Right atrium auricular region (tissue), 2 donors: ENCODE data around the gene CCDC158. TPM values are rescaled to one million over a fixed set of nuclear protein-coding genes. Genes with fewer than 3 reads are reported as not detected.

Experiments
- DNase-seq: peaks from one replicate; pipeline ENCODE4 v3.0.0-alpha.2; 2019; ENCODE audit warnings: low spot score
- H3K27ac ChIP-seq, 2 donors: fragments of 200-600 bp; sonication (generic); 1 replicate in 1 of 2; 2 replicates in 1 of 2; pipeline ENCODE4 v1.5.1; 2016 to 2019
- H3K27me3 ChIP-seq, 2 donors: fragments of 200-600 bp; sonication (generic); one replicate each; pipeline versions ENCODE4 v1.5.1 to v1.6.0; 2017 to 2019
- H3K36me3 ChIP-seq: fragments of 200-600 bp; sonication (generic); one replicate; pipeline ENCODE4 v1.5.1; 2016
- H3K4me1 ChIP-seq, 2 donors: fragments of 200-600 bp; sonication (generic); one replicate each; pipeline versions ENCODE4 v1.5.1 to v1.6.0; 2017 to 2019
- H3K4me3 ChIP-seq, 2 donors: fragments of 200-600 bp; sonication (generic); 1 replicate in 1 of 2; 2 replicates in 1 of 2; pipeline ENCODE4 v1.5.1; 2017 to 2019; ENCODE audit warnings: mild to moderate bottlenecking in 1 of 2, moderate library complexity in 1 of 2
- H3K9me3 ChIP-seq, 2 donors: fragments of 200-600 bp; sonication (generic); one replicate each; pipeline ENCODE4 v1.5.1; 2019
- total RNA-seq, 2 donors: library from RNA; depleted of rRNA; stranded (reverse); fragments of >200 nt; gene quantifications; one replicate each; pipeline ENCODE4 v1.1.0, GENCODE V29; 2016
- TF ChIP-seq, protein P1 (sequence below), 2 donors: fragments of 200-600 bp; sonication (generic); IDR thresholded peaks; one replicate each; pipeline ENCODE4 v1.5.1; 2019; ENCODE audit warnings: antibody characterized with exemption in 2 of 2

Gene CCDC158
- total RNA-seq, 2 donors from 2014 or later, result 0.19 to 0.79 TPM

DNA sequence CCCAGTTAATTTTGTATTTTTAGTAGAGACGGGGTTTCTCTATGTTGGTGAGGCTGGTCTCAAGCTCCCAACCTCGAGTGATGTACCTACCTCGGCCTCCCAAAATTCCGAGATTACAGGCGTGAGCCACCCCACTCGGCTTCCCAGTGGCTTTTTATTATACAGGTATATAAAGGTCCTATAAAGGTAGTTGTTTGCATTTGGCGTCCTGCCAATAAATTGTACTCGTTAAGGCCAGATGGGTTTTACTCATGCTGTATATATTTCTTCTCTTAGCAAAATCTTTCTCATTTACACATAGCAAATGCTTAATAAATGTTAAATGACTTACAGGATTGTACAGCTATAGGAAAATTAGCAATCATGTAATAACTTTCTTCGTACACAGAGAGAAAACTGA, 20.9 kb upstream of the CCDC158 start:
- H3K27ac ChIP-seq, result no peak overlapping the region
- H3K9me3 ChIP-seq, result no peaks in the 10 kb centered on the region
- no peak for DNase-seq
- H3K36me3 ChIP-seq, result no peaks in the 10 kb centered on the region
- no peaks in the 10 kb centered on the region for H3K4me1 ChIP-seq
- H3K27me3 ChIP-seq, result no peaks in the 10 kb centered on the region
- TF ChIP-seq, protein P1, sequence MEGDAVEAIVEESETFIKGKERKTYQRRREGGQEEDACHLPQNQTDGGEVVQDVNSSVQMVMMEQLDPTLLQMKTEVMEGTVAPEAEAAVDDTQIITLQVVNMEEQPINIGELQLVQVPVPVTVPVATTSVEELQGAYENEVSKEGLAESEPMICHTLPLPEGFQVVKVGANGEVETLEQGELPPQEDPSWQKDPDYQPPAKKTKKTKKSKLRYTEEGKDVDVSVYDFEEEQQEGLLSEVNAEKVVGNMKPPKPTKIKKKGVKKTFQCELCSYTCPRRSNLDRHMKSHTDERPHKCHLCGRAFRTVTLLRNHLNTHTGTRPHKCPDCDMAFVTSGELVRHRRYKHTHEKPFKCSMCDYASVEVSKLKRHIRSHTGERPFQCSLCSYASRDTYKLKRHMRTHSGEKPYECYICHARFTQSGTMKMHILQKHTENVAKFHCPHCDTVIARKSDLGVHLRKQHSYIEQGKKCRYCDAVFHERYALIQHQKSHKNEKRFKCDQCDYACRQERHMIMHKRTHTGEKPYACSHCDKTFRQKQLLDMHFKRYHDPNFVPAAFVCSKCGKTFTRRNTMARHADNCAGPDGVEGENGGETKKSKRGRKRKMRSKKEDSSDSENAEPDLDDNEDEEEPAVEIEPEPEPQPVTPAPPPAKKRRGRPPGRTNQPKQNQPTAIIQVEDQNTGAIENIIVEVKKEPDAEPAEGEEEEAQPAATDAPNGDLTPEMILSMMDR (IDR thresholded peaks at IDR 0.05), result no peak
- H3K4me3 ChIP-seq, result no peak overlapping the region

DNA sequence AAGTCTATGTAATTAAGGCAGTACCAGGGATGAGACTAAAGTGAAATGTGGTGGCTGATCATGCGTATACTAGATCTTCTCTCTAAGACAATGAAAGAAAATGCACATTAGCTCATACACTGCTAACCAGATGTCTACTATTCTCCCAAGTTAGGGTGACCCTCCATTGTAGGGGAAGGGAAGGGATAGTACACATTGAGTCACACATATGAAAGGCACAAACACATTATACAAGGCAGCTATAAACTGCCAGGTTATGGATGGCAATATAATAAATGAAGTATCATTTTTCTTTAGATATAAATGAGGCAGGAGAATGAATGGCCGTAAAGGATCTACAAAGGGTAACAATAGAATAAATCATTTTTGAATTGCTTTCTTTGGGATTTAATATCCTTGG, 18.6 kb upstream of the CCDC158 start:
- Histone ChIP-seq H3K27ac (no peak overlapping the region), H3K27me3 (no peaks in the 10 kb centered on the region), H3K4me1 (no peaks in the 10 kb centered on the region), H3K9me3 (no peaks in the 10 kb centered on the region), H3K36me3 (no peaks in the 10 kb centered on the region), H3K4me3 (no peak overlapping the region)
- TF ChIP-seq, protein P1 (IDR thresholded peaks at IDR 0.05), result no peak
- DNase-seq, result no peak

DNA sequence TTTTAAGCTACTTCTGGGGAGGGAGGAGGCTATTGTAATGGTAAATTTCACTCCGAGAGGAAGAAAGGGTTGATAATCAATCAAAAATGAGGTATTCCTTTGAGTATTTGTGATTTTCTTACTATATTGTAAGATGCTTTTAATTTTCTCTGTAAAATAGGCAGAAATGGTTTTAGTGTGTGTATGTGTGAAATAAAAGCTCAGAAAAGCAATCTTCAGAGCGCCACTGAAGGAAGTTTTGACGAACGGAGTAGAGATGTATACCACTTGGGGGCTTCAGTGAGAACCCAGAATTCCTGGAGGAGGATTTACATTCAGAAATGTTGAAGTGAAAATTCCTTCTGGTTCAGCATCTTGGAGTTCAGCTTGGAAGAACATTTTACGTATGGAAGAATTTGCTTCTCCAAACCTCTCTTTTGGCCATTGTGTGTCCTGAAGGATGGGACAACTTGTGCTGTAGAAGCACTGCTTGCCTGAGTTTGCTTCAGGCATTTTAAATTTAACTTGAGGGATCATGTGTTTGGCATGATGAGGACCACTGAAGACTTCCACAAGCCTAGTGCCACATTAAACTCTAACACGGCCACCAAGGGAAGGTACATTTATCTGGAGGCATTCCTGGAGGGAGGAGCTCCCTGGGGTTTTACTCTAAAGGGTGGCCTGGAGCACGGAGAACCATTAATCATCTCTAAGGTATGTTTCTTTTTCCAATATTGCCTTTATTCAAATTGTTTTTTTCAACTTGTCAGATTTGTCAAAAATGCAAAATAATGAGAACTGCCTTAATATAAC, 14.8 kb upstream of the CCDC158 start:
- TF ChIP-seq, protein P1 (IDR thresholded peaks at IDR 0.05), result no peak
- Histone ChIP-seq H3K4me1 (no peaks in the 10 kb centered on the region), H3K36me3 (no peaks in the 10 kb centered on the region), H3K27ac (peak overlapping the region; percentile 28 to 45), H3K9me3 (no peaks in the 10 kb centered on the region), H3K27me3 (no peaks in the 10 kb centered on the region), H3K4me3 (peak overlapping the region; percentile 9 to 27)
- DNase-seq, result no peak

DNA sequence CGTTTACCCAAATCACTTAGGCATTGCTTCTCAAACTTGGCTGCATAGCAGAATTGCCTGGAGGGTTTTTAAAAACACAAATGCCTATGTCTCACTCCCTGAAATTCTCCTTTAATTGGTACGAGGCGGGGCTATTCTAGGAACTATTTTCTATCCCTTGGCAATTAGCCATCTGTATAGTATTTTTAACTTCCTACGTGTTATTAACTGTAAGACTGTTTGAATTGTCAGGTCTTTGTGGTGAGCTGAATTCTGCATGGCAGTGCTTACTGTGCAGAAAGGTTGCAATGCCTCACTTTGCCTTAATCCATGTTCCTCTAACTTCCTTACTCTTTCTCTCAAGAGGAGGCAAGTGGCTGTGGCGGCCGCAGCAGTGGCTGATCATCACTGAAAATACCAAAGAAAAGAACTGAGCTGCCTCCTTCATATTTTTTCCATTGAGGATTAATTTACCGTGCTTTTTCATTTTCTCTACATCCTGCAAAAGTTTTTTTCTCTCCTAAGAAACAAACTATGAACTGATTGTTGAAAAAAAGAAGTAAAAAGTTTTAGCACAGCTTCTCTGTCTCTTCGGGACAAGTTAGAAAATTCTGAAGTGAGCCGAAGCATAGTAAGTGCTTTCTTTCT, 14.1 kb upstream of the CCDC158 start, which contains the start of gene SHROOM3:
Gene SHROOM3 (plus strand): TSS at position 329 of the 627 bp plus-strand sequence. CDS start 824 bp downstream, outside the sequence.
- DNase-seq, result no peak
- Histone ChIP-seq H3K36me3 (no peaks in the 10 kb centered on the region), H3K4me3 (peak within 1 kb of the TSS; percentile 9 to 27), H3K4me1 (no peaks in the 10 kb centered on the region), H3K9me3 (no peaks in the 10 kb centered on the region), H3K27ac (peak within 1 kb of the TSS; percentile 28 to 45), H3K27me3 (no peaks in the 10 kb centered on the region)
- TF ChIP-seq, protein P1 (IDR thresholded peaks at IDR 0.05), result no peak

DNA sequence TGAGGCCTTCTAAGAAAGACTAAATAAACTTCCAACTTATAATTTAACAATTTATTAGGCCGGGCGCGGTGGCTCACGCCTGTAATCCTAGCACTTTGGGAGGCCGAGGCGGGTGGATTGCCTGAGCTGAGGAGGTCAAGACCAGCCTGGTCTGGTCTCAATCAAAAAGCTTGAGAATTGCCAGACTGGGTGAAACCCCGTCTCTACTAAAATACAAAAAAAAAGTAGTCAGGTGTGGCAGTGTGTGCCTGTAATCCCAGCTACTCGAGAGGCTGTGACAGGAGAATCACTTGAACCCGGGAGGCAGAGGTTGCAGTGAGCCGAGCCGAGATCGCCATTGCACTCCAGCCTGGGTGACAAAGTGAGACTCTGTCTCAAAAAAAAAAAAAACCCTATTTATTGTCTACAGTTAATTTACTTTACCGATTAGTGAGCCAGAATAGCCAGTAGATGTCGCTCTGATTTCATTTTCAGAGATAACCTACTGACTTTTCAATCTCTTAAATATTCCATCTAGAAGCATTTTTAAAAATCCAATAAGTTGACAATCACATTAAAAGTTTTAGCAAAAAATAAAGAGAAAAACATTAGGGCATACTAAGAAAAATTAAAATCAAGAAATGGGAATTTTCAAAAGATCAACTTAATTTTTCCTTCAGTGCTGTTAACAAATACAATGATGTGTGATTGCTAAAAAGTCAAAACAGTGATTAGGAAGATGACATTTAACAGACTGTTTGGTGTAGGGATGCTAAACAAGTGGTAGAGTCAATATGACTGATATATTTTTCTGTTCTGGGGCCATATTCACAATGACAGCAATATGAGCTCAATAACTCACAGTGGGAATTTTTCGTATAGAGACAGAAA, 9.8 kb upstream of the CCDC158 start:
- no peak for DNase-seq
- no peaks in the 10 kb centered on the region for H3K36me3 ChIP-seq
- no peaks in the 10 kb centered on the region for H3K4me1 ChIP-seq
- H3K27ac ChIP-seq, result no peak overlapping the region
- TF ChIP-seq, protein P1 (IDR thresholded peaks at IDR 0.05), result peak; percentile 39 to 75
- H3K27me3 ChIP-seq, result no peaks in the 10 kb centered on the region
- no peaks in the 10 kb centered on the region for H3K9me3 ChIP-seq
- no peak overlapping the region for H3K4me3 ChIP-seq
